Mesenchymal stem cell (in vitro differentiated cells and primary cell): ENCODE measurements around the gene DLGAP1.

Source experiments
- DNase-seq: peaks from one replicate; pipeline ENCODE4 v3.0.0-alpha.2; 2013
- H2AFZ ChIP-seq: one replicate; pipeline ENCODE4 v1.6.1; 2013; ENCODE audit warnings: low read depth, mild to moderate bottlenecking, control low read depth, inconsistent platforms, low read length, moderate library complexity
- H2AK5ac ChIP-seq: 2 replicates; pipeline ENCODE4 v1.6.1; 2013; ENCODE audit warnings: low read length, moderate library complexity, mild to moderate bottlenecking, inconsistent platforms; ENCODE audit not compliant: severe bottlenecking
- H2BK120ac ChIP-seq: one replicate; pipeline ENCODE4 v1.6.1; 2013; ENCODE audit warnings: low read depth, mild to moderate bottlenecking, inconsistent platforms, low read length, moderate library complexity
- H2BK12ac ChIP-seq, 2 experiments: one replicate each; pipeline ENCODE4 v1.6.1; 2013; ENCODE audit warnings: inconsistent platforms in 2 of 2, low read length in 2 of 2, mild to moderate bottlenecking in 2 of 2, moderate library complexity in 2 of 2, control low read depth in 1 of 2
- H2BK15ac ChIP-seq: one replicate; pipeline ENCODE4 v1.6.1; 2013; ENCODE audit warnings: mild to moderate bottlenecking, low read depth, inconsistent platforms; ENCODE audit not compliant: poor library complexity, severe bottlenecking
- H2BK5ac ChIP-seq: 2 replicates; pipeline ENCODE4 v1.6.1; 2013; ENCODE audit warnings: low read depth, mild to moderate bottlenecking, low read length, control low read depth, inconsistent platforms; ENCODE audit not compliant: poor library complexity, severe bottlenecking
- H3K14ac ChIP-seq, 2 experiments: one replicate each; pipeline ENCODE4 v1.6.1; 2013; ENCODE audit warnings: inconsistent platforms in 2 of 2, low read length in 2 of 2, control low read depth in 1 of 2, mild to moderate bottlenecking in 1 of 2, moderate library complexity in 1 of 2
- H3K18ac ChIP-seq, 2 experiments: one replicate each; pipeline ENCODE4 v1.6.1; 2013; ENCODE audit warnings: inconsistent platforms in 2 of 2, low read length in 2 of 2, control low read depth in 1 of 2, low read depth in 1 of 2, mild to moderate bottlenecking in 1 of 2
- H3K23ac ChIP-seq, 2 experiments: one replicate each; pipeline ENCODE4 v1.6.1; 2013; ENCODE audit warnings: inconsistent platforms in 2 of 2, low read length in 2 of 2, mild to moderate bottlenecking in 2 of 2, moderate library complexity in 2 of 2, control low read depth in 1 of 2
- H3K27ac ChIP-seq: 2 replicates; pipeline ENCODE4 v1.5.1; 2013; ENCODE audit warnings: mild to moderate bottlenecking, moderate library complexity, low read length, control low read depth, inconsistent platforms; ENCODE audit not compliant: poor library complexity, severe bottlenecking
- H3K27me3 ChIP-seq, 2 experiments: 2 replicates each; pipeline versions ENCODE4 v1.6.1 to v1.7.0; 2013; ENCODE audit warnings: low read length in 2 of 2, mild to moderate bottlenecking in 2 of 2, moderate library complexity in 2 of 2, control low read depth in 1 of 2, inconsistent platforms in 1 of 2; ENCODE audit not compliant: control insufficient read depth in 1 of 2, insufficient read depth in 1 of 2
- H3K36me3 ChIP-seq, 2 experiments: 2 replicates each; pipeline versions ENCODE4 v1.6.1 to v1.7.0; 2013; ENCODE audit warnings: low read length in 2 of 2, control low read depth in 1 of 2, inconsistent platforms in 1 of 2, low read depth in 1 of 2, mild to moderate bottlenecking in 1 of 2; ENCODE audit not compliant: insufficient read depth in 2 of 2, control insufficient read depth in 1 of 2
- H3K4ac ChIP-seq, 2 experiments: one replicate each; pipeline ENCODE4 v1.6.1; 2013; ENCODE audit warnings: inconsistent platforms in 2 of 2, low read length in 2 of 2, mild to moderate bottlenecking in 2 of 2, moderate library complexity in 2 of 2, control low read depth in 1 of 2, low read depth in 1 of 2
- H3K4me1 ChIP-seq: 2 replicates; pipeline ENCODE4 v1.6.1; 2013; ENCODE audit warnings: low read depth, low read length, control low read depth; ENCODE audit not compliant: control insufficient read depth, insufficient read depth
- H3K4me2 ChIP-seq: 2 replicates; pipeline ENCODE4 v1.6.1; 2013; ENCODE audit warnings: low read length, mild to moderate bottlenecking, inconsistent platforms; ENCODE audit not compliant: poor library complexity, severe bottlenecking
- H3K4me3 ChIP-seq, 2 experiments: 2 replicates each; pipeline versions ENCODE4 v1.5.1 to v1.7.0; 2013; ENCODE audit warnings: low read length in 2 of 2, mild to moderate bottlenecking in 2 of 2, control low read depth in 1 of 2, low read depth in 1 of 2; ENCODE audit not compliant: insufficient read depth in 1 of 2
- H3K79me1 ChIP-seq: replicated peaks from 2 replicates; pipeline ENCODE4 v1.6.1; 2013; ENCODE audit warnings: mild to moderate bottlenecking, control low read depth, low read length, inconsistent platforms; ENCODE audit not compliant: poor library complexity, severe bottlenecking
- H3K9ac ChIP-seq: 2 replicates; pipeline ENCODE4 v1.7.0; 2013; ENCODE audit warnings: mild to moderate bottlenecking, low read length, moderate library complexity
- H3K9me3 ChIP-seq: 2 replicates; pipeline ENCODE4 v1.7.0; 2013; ENCODE audit warnings: mild to moderate bottlenecking, low read length; ENCODE audit not compliant: control insufficient read depth
- H4K8ac ChIP-seq: one replicate; pipeline ENCODE4 v1.6.1; 2013; ENCODE audit warnings: inconsistent platforms, mild to moderate bottlenecking, low read length, moderate library complexity
- H4K91ac ChIP-seq: one replicate; pipeline ENCODE4 v1.6.1; 2013; ENCODE audit warnings: mild to moderate bottlenecking, low read length, inconsistent platforms
- WGBS: methylation state at CpG from one replicate; pipeline ENCODE4 v1.1.7; 2013; ENCODE audit warnings: mixed read lengths; 5-methylcytosine and 5-hydroxymethylcytosine counted together

The DLGAP1 gene

GRCh38 chr18:3665780-3666525 is 789.2 kb downstream of the DLGAP1 start:
- Histone ChIP-seq H4K91ac (peak overlapping the region; percentile 66), H2BK15ac (peak overlapping the region; percentile 71), H3K23ac (no peak overlapping the region), H3K27ac (peak overlapping the region; percentile 89), H3K14ac (no peak overlapping the region), H3K4ac (peak overlapping the region in 1 of 2 experiments; percentile 68), H3K27me3 (no peaks in the 10 kb centered on the region), H4K8ac (no peak overlapping the region), H2BK120ac (peak overlapping the region; percentile 37), H2AFZ (peak overlapping the region; percentile 68), H3K18ac (peak overlapping the region; percentile 31 to 90), H2AK5ac (no peak overlapping the region), H3K9ac (peak overlapping the region; percentile 72), H3K79me1 (peaks cover 4% of the 10 kb centered on the region), H3K4me3 (peak overlapping the region in 1 of 2 experiments; percentile 34), H3K9me3 (no peaks in the 10 kb centered on the region), H2BK5ac (peak overlapping the region; percentile 57), H2BK12ac (peak overlapping the region; percentile 0 to 75), H3K4me2 (peak overlapping the region; percentile 13), H3K36me3 (peaks cover 3 to 8% of the 10 kb centered on the region in 2 experiments), H3K4me1 (peaks cover 3% of the 10 kb centered on the region)
- DNase-seq = peak; percentile 90
- WGBS = 6% methylated on average over 17 of the region's 20 CpGs

- no peak overlapping the region for H4K8ac ChIP-seq
- H3K18ac ChIP-seq = no peak overlapping the region
- H3K14ac ChIP-seq = no peak overlapping the region
- H4K91ac ChIP-seq = no peak overlapping the region
- H3K9ac ChIP-seq = peak overlapping the region; percentile 72
- no peak overlapping the region for H2AFZ ChIP-seq
- DNase-seq = no peak
- H3K27me3 ChIP-seq = no peaks in the 10 kb centered on the region
- H3K27ac ChIP-seq = peak overlapping the region; percentile 89
- H3K4ac ChIP-seq = no peak overlapping the region
- no peak overlapping the region for H3K23ac ChIP-seq
- no peaks in the 10 kb centered on the region for H3K9me3 ChIP-seq
- peaks cover 3 to 8% of the 10 kb centered on the region in 2 experiments for H3K36me3 ChIP-seq
- H2BK120ac ChIP-seq = no peak overlapping the region
- H2BK5ac ChIP-seq = no peak overlapping the region
- H3K4me2 ChIP-seq = no peak overlapping the region
- no peak overlapping the region for H2AK5ac ChIP-seq
- WGBS = 100% methylated on average over 1 of the region's 3 CpGs
- H3K4me3 ChIP-seq = no peak overlapping the region
- H3K79me1 ChIP-seq = peaks cover 4% of the 10 kb centered on the region
- peaks cover 3% of the 10 kb centered on the region for H3K4me1 ChIP-seq
- H2BK15ac ChIP-seq = no peak overlapping the region
- H2BK12ac ChIP-seq = no peak overlapping the region
Measured at GRCh38 chr18:3665204-3665603, 789.9 kb downstream of the DLGAP1 start.

- H3K4me2 ChIP-seq = peak overlapping the region; percentile 24
- no peak overlapping the region for H3K9ac ChIP-seq
- H2BK5ac ChIP-seq = no peak overlapping the region
- H2AFZ ChIP-seq = no peak overlapping the region
- H3K4me3 ChIP-seq = no peak overlapping the region
- peak overlapping the region; percentile 89 for H3K27ac ChIP-seq
- peaks cover 4% of the 10 kb centered on the region for H3K79me1 ChIP-seq
- 56% methylated on average over 6 of the region's 6 CpGs for WGBS
- H4K91ac ChIP-seq = no peak overlapping the region
- no peaks in the 10 kb centered on the region for H3K9me3 ChIP-seq
- H3K23ac ChIP-seq = no peak overlapping the region
- H4K8ac ChIP-seq = no peak overlapping the region
- H2BK120ac ChIP-seq = no peak overlapping the region
- H2BK12ac ChIP-seq = peak overlapping the region; percentile 16 to 38
- peak overlapping the region in 1 of 2 experiments; percentile 23 for H3K18ac ChIP-seq
- H3K14ac ChIP-seq = no peak overlapping the region
- peaks cover 3% of the 10 kb centered on the region for H3K4me1 ChIP-seq
- H3K27me3 ChIP-seq = no peaks in the 10 kb centered on the region
- peak overlapping the region in 1 of 2 experiments; percentile 35 for H3K4ac ChIP-seq
- no peak overlapping the region for H2BK15ac ChIP-seq
- peak overlapping the region; percentile 68 for H2AK5ac ChIP-seq
- H3K36me3 ChIP-seq = peaks cover 3 to 7% of the 10 kb centered on the region in 2 experiments
- DNase-seq = peak; percentile 54
Measured at GRCh38 chr18:3664563-3665178, 790.4 kb downstream of the DLGAP1 start.

- WGBS = 57% methylated on average over 2 of the region's 2 CpGs
- Histone ChIP-seq H3K4me1 (peaks cover 3% of the 10 kb centered on the region), H3K23ac (no peak overlapping the region)
Measured at GRCh38 chr18:3663870-3664512, 791.1 kb downstream of the DLGAP1 start.

More at GRCh38 chr18:3663870-3664512, 791.1 kb downstream of the DLGAP1 start:
- DNase-seq = no peak
- Histone ChIP-seq H3K79me1 (peaks cover 4% of the 10 kb centered on the region), H2AFZ (no peak overlapping the region), H3K9ac (no peak overlapping the region), H4K91ac (no peak overlapping the region), H2BK12ac (peak overlapping the region in 1 of 2 experiments; percentile 67), H2BK5ac (no peak overlapping the region), H2BK120ac (no peak overlapping the region), H3K27ac (no peak overlapping the region), H3K4me2 (no peak overlapping the region), H4K8ac (no peak overlapping the region), H3K4me3 (no peak overlapping the region), H3K36me3 (peaks cover 3% of the 10 kb centered on the region in 2 experiments), H3K9me3 (no peaks in the 10 kb centered on the region), H3K4ac (no peak overlapping the region), H2BK15ac (no peak overlapping the region), H3K27me3 (no peaks in the 10 kb centered on the region), H3K14ac (no peak overlapping the region), H3K18ac (no peak overlapping the region), H2AK5ac (peak overlapping the region; percentile 50)
